ENCODE results near the gene CMTM4.
A peak's percentile ranks its signal among the peaks of the same experiment; 100 is the strongest.

- TF ChIP-seq CTCF (IDR thresholded peaks at IDR 0.05) (peak in 5 of 6 experiments; percentile 45 to 80 (median 67)), POLR2A (IDR thresholded peaks at IDR 0.05) (no peak)
These were observed 31.7 kb upstream of the CMTM4 start for GRCh38 chr16:66728117-66728787.
